GM18508 (cell line): Measurements from ENCODE around the gene GLB1L.

Source experiments
- ATAC-seq: cut with Tn5 transposase; IDR thresholded peaks from one replicate; pipeline ENCODE4 v1.9.1; 2021; ENCODE audit warnings: moderate number of reproducible peaks; ENCODE audit not compliant: insufficient read depth, unreplicated experiment

The GLB1L gene

DNA sequence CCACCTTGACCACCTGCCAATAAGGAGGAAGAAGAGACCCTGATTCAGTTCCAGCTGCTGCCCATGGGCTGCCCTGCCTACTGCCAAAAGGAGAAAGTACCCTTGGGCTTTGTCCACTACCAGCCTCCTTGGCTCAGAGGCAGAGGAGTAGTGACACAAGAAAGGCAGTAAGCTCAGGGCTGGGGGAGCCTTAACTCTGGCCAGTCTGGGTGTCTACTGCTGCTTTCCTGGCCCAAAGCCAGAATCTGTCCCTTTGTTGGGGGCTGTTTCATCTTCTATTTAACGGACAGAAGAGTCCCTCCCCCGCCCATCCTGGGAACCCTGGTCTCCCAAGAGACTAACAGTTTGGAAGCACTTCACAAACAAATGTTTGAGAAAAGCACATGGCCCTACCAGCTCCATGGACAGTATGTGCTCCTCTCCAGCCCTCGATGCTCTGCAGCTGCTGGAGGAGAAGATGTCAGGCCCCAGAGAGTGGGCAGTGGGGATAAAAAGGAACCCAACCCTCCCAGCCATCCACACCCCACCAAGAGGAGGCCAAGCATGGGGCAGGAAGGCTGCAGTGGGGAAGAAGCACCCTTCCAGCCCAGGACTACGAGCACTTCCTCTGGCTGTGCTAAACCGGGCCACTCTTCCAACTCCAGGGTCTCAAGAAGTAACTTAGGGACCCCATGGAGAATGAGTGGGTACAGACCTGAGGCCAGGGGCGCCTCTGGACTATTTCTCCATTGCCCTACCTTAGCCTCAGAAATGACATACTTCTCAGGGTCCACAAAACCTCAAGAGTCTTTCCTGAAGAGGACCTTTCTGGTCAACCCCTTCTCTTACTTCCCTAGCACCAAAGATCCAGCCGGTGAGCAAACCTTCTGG lies 17.0 kb downstream of the GLB1L start:
- no peak for ATAC-seq

DNA sequence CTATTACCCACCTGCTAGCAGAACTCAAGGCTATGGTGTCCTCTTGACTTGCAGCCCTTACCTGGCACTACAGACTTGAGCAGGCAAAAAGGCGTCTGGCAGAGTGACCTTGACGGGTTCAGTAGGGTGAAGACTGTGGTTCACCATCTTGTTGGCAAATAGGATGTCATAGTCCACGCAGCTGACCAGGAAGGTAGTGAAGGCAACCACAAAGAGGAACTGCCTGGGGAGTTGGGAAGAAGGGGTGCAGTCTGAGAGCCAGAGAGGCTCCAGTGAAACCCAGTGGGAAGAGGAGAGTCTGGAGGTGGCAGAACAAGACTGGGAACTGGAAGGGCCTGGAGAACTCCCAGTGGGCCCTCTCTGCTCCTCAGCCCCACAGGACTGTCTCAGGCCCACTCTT lies 19.9 kb downstream of the GLB1L start:
- no peak for ATAC-seq

DNA sequence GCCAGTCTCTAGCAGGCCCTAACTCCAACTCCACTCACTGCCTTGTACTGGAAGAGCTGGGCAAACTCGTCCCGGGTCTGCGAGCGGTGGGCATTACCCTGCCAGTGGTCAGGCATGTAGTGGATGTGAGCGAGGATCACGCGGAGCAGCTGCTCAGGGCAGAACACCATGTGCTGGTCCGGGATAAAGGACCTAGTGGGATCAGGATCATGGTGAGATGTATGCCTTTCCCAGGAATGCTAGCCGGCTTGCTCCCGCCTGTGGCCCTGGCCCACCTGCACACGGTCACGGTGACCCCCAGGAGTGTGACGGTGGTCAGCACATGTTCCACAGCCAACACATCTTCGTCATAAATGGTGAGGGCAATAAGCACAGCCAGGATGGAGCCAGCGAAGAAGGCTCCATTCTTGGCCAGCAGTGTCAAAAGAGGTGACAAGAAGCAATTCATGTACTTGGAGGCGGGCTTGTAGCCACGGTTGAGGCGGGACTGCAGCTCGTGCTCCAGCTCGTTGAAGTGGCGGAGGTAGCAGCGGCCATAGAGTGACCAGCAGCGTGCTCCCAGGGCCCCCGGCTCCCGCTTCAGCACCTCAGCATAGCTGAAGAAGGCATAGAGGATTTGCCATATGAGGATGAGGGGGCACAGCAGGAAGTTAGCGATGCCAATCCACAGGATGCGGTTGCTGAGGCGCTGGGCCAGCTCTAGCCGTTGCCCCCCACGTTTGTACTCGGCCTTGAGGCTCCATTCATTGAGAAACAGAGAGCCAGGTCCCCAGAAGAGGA lies 21.2 kb downstream of the GLB1L start:
- ATAC-seq = no peak

- no peak for ATAC-seq
These were observed 23.2 kb downstream of the GLB1L start for GRCh38 chr2:219221957-219222518.

DNA sequence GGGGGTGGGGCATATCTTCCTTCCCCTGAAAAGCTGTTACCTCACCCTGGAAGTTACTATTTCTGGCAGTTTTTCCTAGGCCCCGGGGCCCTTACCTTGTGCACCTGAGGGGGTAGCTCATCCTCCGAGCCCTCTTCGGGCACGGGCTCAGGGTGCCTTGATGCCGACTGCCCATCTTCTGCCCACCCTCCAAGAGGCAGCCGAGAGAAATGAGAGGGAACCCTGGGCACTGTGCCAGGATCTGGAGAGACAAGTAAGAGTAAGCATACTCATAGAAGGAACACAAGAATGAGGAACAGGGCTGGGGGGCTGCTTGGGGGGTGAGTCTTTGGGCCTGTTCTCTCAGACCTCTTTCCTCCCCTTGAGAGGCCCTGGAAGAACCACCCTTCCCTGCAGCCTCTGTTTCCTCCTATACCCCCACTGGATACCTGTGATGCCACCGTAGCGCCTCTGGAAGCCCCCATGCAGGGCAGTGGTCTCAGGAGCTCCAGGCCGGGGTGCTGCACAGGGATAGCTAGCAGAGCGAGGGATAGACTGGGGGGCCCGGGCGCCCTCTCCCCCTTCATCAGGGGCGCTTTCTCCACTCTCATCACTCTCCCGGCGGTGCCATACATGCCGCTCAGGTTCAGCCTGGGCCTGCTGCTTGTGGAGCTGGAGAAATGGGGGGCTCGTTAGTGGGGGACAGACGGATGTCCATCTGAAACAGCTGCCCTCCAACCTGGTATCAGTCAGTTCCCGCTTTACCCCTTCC lies 24.4 kb downstream of the GLB1L start:
- ATAC-seq = no peak

GRCh38 chr2:219219784-219220532 lies 25.3 kb downstream of the GLB1L start:
- ATAC-seq = no peak

GRCh38 chr2:219218732-219219701 lies 26.2 kb downstream of the GLB1L start, which contains the start of gene ABCB6:
Gene ABCB6, minus strand, starts transcription at chr2:219218958. Its CDS starts 285 bp downstream, at chr2:219218673.
- ATAC-seq = no peak

- ATAC-seq = no peak
These were observed 27.0 kb downstream of the GLB1L start for GRCh38 chr2:219218217-219218731.

DNA sequence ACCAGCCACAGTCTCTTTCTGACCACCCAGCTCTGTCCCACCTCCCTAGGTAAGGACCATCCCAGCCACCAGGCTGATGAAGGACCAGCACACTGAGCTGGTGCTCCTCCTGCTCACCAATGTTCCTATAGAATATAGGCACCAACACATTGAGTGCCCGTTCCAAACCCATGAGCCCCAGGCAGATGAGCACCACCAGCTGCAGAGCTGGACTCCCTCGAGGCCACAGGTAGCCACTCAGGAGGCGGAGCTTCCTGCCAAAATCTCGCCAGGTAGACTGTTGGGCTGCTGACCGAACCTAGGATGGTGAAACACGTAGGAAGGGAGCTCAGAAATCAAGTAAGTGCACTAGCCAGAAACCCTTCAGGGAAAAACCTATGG lies 28.7 kb downstream of the GLB1L start:
- no peak for ATAC-seq

- no peak for ATAC-seq
These were observed 29.2 kb downstream of the GLB1L start for GRCh38 chr2:219215871-219216534.

- no peak for ATAC-seq
These were observed 30.5 kb downstream of the GLB1L start for GRCh38 chr2:219214786-219215185.

DNA sequence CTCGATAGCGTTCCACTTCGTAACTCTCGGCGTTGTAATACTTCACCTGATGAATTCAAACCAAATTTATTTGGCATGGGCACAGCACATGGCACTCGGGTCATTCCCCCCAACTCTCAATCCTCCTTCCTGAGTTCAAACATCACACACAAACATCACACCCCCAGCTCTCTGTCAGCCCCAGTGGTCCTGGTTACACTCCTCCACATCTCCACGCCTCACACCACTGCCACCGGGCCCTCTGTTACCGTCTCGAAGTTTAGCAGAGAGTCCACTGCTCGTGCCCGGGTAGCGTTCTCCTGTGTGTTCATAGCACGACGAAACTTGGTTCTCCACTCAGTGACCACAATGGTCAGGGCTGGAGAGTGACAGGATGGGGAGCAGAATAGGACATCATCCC lies 31.1 kb downstream of the GLB1L start:
- no peak for ATAC-seq

- ATAC-seq = no peak
These were observed 31.7 kb downstream of the GLB1L start for GRCh38 chr2:219213486-219214071.

GRCh38 chr2:219213026-219213415 lies 32.2 kb downstream of the GLB1L start:
- ATAC-seq = no peak

- no peak for ATAC-seq
These were observed 34.3 kb downstream of the GLB1L start for GRCh38 chr2:219210886-219211362.

GRCh38 chr2:219210196-219210885 lies 34.9 kb downstream of the GLB1L start:
- ATAC-seq = no peak
